Lung (tissue), 12 donors: ENCODE measurements around the gene SCN10A. TPM values are rescaled to one million over a fixed set of nuclear protein-coding genes. Genes with fewer than 3 reads are reported as not detected.

Experiments used
- ATAC-seq: fragments of 200-7000 bp; cut with Tn5 transposase; one replicate; pipeline ENCODE4 v1.9.1; 2020; ENCODE audit warnings: moderate number of reproducible peaks; ENCODE audit not compliant: insufficient read depth, low FRiP score
- DNase-seq, 3 donors: peaks; one replicate each; pipeline ENCODE4 v3.0.0-alpha.2; 2013 to 2017
- H3K27ac ChIP-seq, 2 donors: one replicate each; pipeline ENCODE4 v1.5.1; 2013; ENCODE audit warnings: mild to moderate bottlenecking in 2 of 2, moderate library complexity in 2 of 2, control low read depth in 1 of 2, inconsistent platforms in 1 of 2, low read depth in 1 of 2, low read length in 1 of 2
- H3K27me3 ChIP-seq, 3 donors: one replicate each; pipeline ENCODE4 v1.5.1; 2013; ENCODE audit warnings: low read length in 2 of 3; ENCODE audit not compliant: control insufficient read depth in 3 of 3, insufficient read depth in 3 of 3
- H3K36me3 ChIP-seq, 4 donors: one replicate each; pipeline ENCODE4 v1.5.1; 2013; ENCODE audit warnings: low read length in 4 of 4, mild to moderate bottlenecking in 1 of 4, moderate library complexity in 1 of 4; ENCODE audit not compliant: control insufficient read depth in 4 of 4, insufficient read depth in 4 of 4
- H3K4me1 ChIP-seq, 5 donors: one replicate each; pipeline ENCODE4 v1.5.1; 2013; ENCODE audit warnings: low read length in 5 of 5, mild to moderate bottlenecking in 2 of 5, moderate library complexity in 1 of 5; ENCODE audit not compliant: control insufficient read depth in 5 of 5, insufficient read depth in 5 of 5
- H3K4me3 ChIP-seq: one replicate; pipeline ENCODE4 v1.5.1; 2013; ENCODE audit warnings: mild to moderate bottlenecking, control low read depth, moderate library complexity
- H3K9ac ChIP-seq, 2 donors: one replicate each; pipeline ENCODE4 v1.5.1; 2013; ENCODE audit warnings: low read length in 2 of 2, control low read depth in 1 of 2; ENCODE audit not compliant: insufficient read depth in 1 of 2
- H3K9me3 ChIP-seq, 4 donors: one replicate each; pipeline ENCODE4 v1.5.1; 2013; ENCODE audit warnings: low read length in 3 of 4, mild to moderate bottlenecking in 1 of 4, moderate library complexity in 1 of 4; ENCODE audit not compliant: control insufficient read depth in 4 of 4, insufficient read depth in 3 of 4
- CTCF ChIP-seq: IDR thresholded peaks from 2 replicates; pipeline ENCODE4 v1.5.1; 2012; ENCODE audit warnings: mild to moderate bottlenecking; ENCODE audit errors: control extremely low read depth, extremely low read depth
- WGBS, 2 donors: extraction: QIAGEN DNeasy Blood & Tissue Kit; methylation state at CpG; one replicate each; pipeline ENCODE4 v1.1.7; 2013; 5-methylcytosine and 5-hydroxymethylcytosine counted together
- polyA plus RNA-seq, 2 donors: library from polyadenylated mRNA; stranded (reverse); fragments of 200-250 nt; gene quantifications; one replicate each; pipeline ENCODE4 v1.2.1, GENCODE V29; 2013
- total RNA-seq, 2 donors: library from RNA; depleted of rRNA in 1 of 2; stranded (reverse); fragments of >200 nt in 1 of 2; gene quantifications; one replicate each; pipeline ENCODE4 v1.2.1, GENCODE V29; 2014 to 2021
- donor health status: control.
- donor health status: control.
- donor health status: Bipolar disorder and iron deficiency.
- donor health status: healthy.
- donor health status: DM: yes; HTN: yes; CAD: no.

SCN10A gene
- total and polyA plus RNA-seq, 4 donors: not detected

- WGBS, 2 donors: 93 to 95% methylated on average over 2 of the region's 2 CpGs
- H3K9me3 ChIP-seq: peaks cover 0 to 3% (median 0%) of the 10 kb centered on the region in 4 donors
- H3K27me3 ChIP-seq: peaks cover 0 to 4% (median 0%) of the 10 kb centered on the region in 3 donors
- H3K27ac ChIP-seq: no peak overlapping the region
- no peak for TF ChIP-seq CTCF
- ATAC-seq (no peak), DNase-seq (no peak)
- no peak overlapping the region for H3K9ac ChIP-seq
- H3K4me1 ChIP-seq: no peaks in the 10 kb centered on the region
- H3K4me3 ChIP-seq: no peak overlapping the region
- no peaks in the 10 kb centered on the region for H3K36me3 ChIP-seq
Measured at GRCh38 chr3:38713121-38713520, 102.9 kb downstream of the SCN10A start.

- Histone ChIP-seq H3K4me3 (no peak overlapping the region), H3K9me3 (peaks cover 0 to 3% (median 0%) of the 10 kb centered on the region in 4 donors), H3K4me1 (no peaks in the 10 kb centered on the region), H3K27me3 (no peaks in the 10 kb centered on the region), H3K27ac (no peak overlapping the region), H3K36me3 (no peaks in the 10 kb centered on the region), H3K9ac (no peak overlapping the region)
- DNase-seq (no peak), ATAC-seq (no peak)
- no peak for TF ChIP-seq CTCF
Measured at GRCh38 chr3:38711321-38711720, 104.7 kb downstream of the SCN10A start.

DNA sequence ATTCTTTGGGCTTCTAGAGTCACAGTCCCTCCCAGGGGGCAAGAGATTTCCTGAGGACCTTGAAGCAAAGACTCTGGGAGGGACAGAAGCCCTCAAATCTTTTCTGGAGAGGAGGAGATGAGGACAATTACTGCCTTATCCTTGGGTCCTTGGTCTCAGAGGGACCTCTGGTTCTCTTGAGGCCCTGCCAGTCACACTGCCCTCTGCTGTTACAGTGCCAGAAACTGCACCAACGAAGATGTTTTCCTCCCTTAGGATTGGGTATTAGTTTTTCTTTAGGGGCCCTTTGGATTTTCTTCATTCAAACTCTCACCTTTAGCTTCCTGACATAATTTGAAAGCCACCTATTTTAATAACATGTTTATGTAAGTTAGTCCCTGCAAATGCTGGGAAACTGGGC is 108.3 kb downstream of the SCN10A start:
- peaks cover 0 to 3% (median 0%) of the 10 kb centered on the region in 3 donors for H3K27me3 ChIP-seq
- no peak overlapping the region for H3K4me3 ChIP-seq
- no peak for ATAC-seq
- no peak for DNase-seq
- 5 to 6% methylated on average over 1 of the region's 1 CpG for WGBS, 2 donors
- peaks cover 0 to 3% (median 0%) of the 10 kb centered on the region in 4 donors for H3K9me3 ChIP-seq
- H3K4me1 ChIP-seq: no peaks in the 10 kb centered on the region
- no peak overlapping the region for H3K9ac ChIP-seq
- no peaks in the 10 kb centered on the region for H3K36me3 ChIP-seq
- no peak overlapping the region for H3K27ac ChIP-seq
- TF ChIP-seq CTCF: no peak

GRCh38 chr3:38706961-38707360 is 109.1 kb downstream of the SCN10A start:
- WGBS, 2 donors: 59 to 71% methylated on average over 2 of the region's 2 CpGs
- ATAC-seq: no peak

More at GRCh38 chr3:38706961-38707360, 109.1 kb downstream of the SCN10A start:
- Histone ChIP-seq H3K9ac (no peak overlapping the region), H3K4me1 (no peaks in the 10 kb centered on the region), H3K27me3 (peaks cover 0 to 5% (median 0%) of the 10 kb centered on the region in 3 donors), H3K9me3 (peaks cover 0 to 3% (median 0%) of the 10 kb centered on the region in 4 donors), H3K27ac (no peak overlapping the region), H3K4me3 (no peak overlapping the region), H3K36me3 (no peaks in the 10 kb centered on the region)
- no peak for TF ChIP-seq CTCF
- no peak for DNase-seq
